Heart left ventricle (tissue), 13 donors: ENCODE data around the gene PSMB8.

Experiments used
- POLR2A ChIP-seq, 2 donors: fragments of 450-650 bp; IDR thresholded peaks; one replicate each; pipeline ENCODE4 v1.6.1; 2017; ENCODE audit warnings: antibody characterized with exemption in 2 of 2, mild to moderate bottlenecking in 2 of 2, moderate library complexity in 2 of 2
- TF ChIP-seq, protein P1 (sequence below), 12 donors: fragments of 200-600 bp; sonication (generic) in 4 of 12; IDR thresholded peaks; one replicate each; pipeline versions ENCODE4 v1.5.0 to v1.8.0; 2018 to 2022; ENCODE audit warnings: antibody characterized with exemption in 12 of 12, mild to moderate bottlenecking in 5 of 12
- donor health status: ischemic (EF 13 %, LVEDD 7.1; RV severe dilation, severe dysfunction).
- donor health status: DM: no; HTN: yes; CAD: no.
- donor health status: DM: no; HTN: no; CAD: no.
- donor health status: ischemic (EF 25% LVEDD 6.9; RV normal size, moderate dysfunction).
- donor health status: ischemic (EF 25% LVEDD 5.7; RV mildly dilated, moderate dysfunction).
- donor health status: ischemic (EF 35%, LVEDD 5.7; RV mildly dilated, moderate dysfunction).
- donor health status: nonischemic (EF 11% LVEDD 7.7; RV severe dilation, severe dysfunction).
- donor health status: DM: yes; HTN: yes; CAD: no.
- donor health status: PGD.
- donor health status: ischemic (EF 29% LVEDD 5.4; RV normal size, mild dysfunction).
- donor health status: nonischemic (EF 23%, LVEDD 6.1; RV moderate dilation, normal function).

DNA sequence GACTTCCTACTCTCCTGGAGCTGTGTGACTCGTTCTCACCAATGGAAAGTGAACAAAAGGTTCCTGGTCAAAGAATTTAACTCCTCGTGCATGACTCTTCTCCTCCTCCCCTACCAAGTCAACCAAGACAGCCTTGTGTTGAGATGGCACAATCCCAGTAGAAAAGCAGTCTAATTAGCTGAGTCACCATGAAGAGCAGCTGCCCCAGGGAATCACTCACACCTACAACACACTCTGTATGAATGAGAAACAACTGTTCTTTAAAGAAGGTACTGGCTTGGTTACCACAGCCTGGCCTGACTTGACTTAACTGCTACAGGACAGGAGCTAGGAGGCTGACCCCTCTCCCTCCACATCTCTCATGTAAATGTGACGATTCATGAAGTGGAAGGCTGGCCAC lies 24.1 kb downstream of the PSMB8 start:
- TF ChIP-seq, protein P1, sequence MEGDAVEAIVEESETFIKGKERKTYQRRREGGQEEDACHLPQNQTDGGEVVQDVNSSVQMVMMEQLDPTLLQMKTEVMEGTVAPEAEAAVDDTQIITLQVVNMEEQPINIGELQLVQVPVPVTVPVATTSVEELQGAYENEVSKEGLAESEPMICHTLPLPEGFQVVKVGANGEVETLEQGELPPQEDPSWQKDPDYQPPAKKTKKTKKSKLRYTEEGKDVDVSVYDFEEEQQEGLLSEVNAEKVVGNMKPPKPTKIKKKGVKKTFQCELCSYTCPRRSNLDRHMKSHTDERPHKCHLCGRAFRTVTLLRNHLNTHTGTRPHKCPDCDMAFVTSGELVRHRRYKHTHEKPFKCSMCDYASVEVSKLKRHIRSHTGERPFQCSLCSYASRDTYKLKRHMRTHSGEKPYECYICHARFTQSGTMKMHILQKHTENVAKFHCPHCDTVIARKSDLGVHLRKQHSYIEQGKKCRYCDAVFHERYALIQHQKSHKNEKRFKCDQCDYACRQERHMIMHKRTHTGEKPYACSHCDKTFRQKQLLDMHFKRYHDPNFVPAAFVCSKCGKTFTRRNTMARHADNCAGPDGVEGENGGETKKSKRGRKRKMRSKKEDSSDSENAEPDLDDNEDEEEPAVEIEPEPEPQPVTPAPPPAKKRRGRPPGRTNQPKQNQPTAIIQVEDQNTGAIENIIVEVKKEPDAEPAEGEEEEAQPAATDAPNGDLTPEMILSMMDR (IDR thresholded peaks at IDR 0.05) = no peak
- TF ChIP-seq POLR2A (IDR thresholded peaks at IDR 0.05) = no peak
